ENCODE results near the gene BGLAP.
"Not testable (repeated sequence)": the region's sequence is repeated elsewhere in the genome, so short reads cannot be mapped to it uniquely, and the experiment has no call there.

BGLAP gene

DNA sequence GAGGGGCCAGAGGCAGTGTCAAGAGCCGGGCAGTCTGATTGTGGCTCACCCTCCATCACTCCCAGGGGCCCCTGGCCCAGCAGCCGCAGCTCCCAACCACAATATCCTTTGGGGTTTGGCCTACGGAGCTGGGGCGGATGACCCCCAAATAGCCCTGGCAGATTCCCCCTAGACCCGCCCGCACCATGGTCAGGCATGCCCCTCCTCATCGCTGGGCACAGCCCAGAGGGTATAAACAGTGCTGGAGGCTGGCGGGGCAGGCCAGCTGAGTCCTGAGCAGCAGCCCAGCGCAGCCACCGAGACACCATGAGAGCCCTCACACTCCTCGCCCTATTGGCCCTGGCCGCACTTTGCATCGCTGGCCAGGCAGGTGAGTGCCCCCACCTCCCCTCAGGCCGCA is at the start of gene BGLAP:
Gene BGLAP (plus strand): TSS at position 259 of the 400 bp plus-strand sequence. CDS start 48 bp downstream, at position 307.
- DNase-seq (ENCODE audit: low spot score), result no peak

DNA sequence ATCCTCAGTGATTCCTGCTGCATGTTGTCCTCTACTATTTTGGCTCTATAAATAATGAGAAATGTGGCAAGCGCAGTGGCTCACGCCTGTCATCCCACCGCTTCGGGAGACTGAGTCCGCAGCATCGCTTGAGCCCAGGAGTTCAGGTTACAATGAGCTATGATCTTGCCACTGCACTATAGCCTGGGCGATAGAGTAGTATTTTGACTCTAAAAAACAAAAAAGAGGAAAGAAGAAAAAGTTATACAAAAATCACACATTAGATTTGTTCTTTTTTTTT is 48.8 kb upstream of the BGLAP start:
- no peak for DNase-seq (ENCODE audit: low spot score)

DNA sequence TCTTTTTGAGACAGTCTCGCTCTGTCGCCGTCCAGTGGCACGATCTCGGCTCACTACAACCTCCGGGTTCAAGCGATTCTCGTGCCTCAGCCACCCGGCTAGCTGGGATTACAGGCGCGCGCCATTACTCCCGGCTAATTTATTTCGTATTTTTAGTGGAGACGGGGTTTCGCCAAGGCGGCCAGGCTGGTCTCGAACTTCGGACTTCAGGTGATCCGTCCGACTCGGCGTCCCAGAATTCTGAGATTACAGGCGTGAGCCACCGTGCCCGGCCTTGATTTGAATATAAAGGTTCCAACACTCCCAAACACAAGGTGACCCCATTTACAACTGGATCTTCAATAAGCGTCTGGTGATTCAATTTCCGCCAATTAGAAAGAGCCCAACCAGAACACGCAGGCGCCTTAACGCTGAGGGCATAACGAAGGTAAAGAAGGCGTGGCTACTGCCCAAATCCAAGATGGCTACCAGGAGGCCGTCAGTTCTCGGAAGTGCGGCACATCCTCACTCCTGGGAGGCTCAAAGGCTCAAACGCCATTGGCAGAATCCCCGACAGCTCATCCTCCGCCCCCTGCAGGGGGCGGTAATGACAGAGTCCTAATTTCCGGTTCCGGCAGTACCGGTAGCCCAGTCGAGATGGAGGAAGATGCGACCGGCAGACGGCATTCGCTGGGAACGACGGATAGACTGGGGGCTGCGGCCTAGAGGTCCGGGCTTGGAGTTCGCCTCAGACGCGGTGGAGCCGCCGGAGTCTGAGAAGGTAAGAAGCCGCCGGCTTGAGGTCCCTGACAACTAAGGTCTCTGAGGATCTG is 48.3 kb upstream of the BGLAP start, which contains the start of gene SLC25A44:
Gene SLC25A44 (plus strand): TSS at position 617 of the 812 bp plus-strand sequence. CDS start 5,744 bp downstream, outside the sequence.
- peak; percentile 92 for DNase-seq (ENCODE audit: low spot score)

DNA sequence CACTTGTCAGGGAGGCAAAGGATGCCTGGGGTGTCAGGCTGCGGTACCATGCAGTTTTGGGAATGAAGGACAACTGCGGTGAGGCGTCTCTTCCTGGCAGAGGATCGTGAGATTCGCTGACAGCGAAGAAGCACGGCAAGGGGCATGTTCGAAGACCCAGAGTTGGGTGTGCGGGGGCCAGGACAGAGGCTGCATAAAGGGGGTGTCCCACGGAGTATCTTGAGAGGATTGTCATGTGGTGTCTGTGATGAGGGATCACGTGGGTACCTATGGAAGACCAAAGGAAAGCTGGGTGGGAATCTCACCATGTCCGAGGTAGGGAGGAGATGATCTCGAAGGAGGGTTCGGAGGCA is 47.7 kb upstream of the BGLAP start:
- DNase-seq (ENCODE audit: low spot score), result no peak

DNA sequence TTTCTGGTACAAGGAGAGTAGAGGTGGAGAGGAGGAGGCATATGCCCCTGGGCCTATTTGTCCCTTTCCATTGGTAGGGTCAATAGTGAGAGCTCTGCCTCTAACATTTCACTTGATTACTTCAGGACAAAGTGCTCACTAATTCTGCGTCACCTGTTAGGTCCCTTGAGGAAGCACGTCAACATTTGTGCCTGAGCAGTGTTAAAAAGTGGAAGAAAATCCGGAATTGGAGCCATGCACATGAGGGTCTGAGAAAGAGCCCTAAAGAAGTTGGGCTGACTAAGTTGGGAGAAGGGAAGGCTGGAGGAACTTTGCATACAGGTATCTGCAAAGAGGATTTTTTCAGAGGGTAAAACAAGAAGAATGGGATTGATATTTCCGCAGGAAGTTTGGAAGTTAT is 46.1 kb upstream of the BGLAP start:
- DNase-seq (ENCODE audit: low spot score), result no peak

DNA sequence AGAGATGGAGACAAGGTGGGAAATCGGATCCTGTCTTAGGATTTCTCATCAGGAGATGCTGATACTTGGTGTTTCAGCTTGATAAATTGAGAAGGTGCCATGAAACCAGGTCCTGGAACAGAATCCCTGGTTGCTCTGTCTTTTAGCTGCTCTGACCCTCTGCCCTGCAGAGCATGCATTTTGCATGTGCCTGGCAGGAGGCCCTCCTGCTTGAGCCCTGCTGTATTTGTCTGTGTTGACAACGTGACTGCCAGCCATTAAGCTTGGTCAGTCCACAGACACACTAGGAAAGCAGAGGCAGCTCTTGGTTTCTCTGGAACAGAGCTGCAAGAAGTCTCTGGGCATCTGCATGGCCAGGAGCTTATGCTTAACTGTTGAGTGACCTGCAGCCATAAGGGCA is 45.5 kb upstream of the BGLAP start:
- no peak for DNase-seq (ENCODE audit: low spot score)

DNA sequence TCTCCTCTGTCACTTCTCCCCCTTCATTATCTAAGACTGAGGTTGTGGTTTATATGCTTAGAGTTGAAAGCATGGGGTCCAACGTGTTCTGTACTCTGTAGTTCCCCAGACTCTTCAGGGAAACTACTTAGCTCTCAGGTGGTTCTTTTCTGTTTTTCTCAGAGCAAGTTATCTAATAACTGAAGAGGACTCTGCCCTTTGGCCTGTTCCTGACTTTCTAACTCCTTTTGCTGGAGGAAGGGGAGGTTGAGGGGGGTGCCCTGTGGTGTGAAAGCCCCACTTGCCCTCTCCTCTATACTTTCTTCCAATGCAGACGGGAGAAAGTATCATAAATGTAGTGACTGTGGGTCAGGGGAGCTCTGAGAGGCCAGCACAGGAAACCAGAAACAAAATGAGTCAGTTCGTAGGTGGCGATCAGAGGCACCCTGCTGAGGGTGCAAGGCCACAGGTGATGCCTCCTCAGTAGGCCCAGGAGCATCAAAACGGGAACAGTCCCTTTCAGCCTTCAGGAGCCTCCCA is 43.1 kb upstream of the BGLAP start:
- DNase-seq (ENCODE audit: low spot score), result no peak

DNA sequence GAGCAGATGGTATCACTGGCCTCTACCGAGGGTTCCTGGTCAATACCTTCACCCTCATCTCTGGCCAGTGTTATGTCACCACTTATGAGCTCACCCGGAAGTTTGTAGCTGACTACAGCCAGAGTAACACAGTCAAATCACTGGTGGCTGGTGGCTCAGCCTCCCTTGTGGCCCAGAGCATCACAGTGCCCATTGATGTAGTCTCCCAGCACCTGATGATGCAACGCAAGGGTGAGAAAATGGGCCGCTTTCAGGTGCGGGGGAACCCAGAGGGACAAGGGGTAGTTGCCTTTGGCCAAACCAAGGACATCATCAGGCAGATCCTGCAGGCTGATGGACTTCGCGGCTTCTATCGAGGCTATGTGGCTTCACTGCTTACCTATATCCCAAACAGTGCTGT is 41.9 kb upstream of the BGLAP start:
- no peak for DNase-seq (ENCODE audit: low spot score)

DNA sequence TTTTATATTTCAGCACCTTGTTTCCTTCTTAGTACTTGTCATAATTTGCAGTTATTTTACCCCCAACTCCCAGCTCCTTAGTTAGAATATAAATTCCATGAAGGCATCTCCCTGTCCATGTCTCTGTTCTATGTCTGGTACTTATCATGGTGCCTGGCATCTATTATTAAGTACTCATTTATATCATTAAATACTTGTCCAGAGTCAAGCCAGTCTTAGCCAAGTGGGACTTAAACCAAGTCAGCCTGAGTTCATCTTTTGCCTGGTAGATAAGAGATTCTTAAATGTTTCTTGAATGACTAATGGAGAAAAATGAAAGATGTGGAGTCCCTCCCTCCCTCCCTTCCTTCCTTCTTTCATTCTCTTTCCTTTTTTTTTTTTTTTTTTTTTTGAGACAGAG is 38.7 kb upstream of the BGLAP start:
- DNase-seq (ENCODE audit: low spot score), result no peak

DNA sequence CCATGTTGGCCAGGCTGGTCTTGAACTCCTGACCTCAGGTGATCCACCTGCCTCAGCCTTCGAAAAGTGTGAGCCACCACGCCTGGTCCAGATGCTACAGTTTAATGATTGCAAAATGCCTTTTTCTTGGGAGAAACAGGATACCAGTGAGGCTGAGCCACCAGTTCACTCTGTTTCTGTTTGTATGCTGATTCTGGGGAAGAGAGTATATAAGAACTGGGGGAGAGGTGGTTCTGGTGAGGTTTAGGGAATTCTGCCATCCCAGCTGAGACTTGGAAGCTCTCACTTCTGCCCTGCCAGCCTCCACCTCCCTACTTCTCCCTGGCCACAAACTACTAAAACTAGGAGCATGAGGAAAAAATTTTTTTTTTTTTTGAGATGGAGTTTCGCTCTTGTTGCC is 37.3 kb upstream of the BGLAP start:
- no peak for DNase-seq (ENCODE audit: low spot score)

DNA sequence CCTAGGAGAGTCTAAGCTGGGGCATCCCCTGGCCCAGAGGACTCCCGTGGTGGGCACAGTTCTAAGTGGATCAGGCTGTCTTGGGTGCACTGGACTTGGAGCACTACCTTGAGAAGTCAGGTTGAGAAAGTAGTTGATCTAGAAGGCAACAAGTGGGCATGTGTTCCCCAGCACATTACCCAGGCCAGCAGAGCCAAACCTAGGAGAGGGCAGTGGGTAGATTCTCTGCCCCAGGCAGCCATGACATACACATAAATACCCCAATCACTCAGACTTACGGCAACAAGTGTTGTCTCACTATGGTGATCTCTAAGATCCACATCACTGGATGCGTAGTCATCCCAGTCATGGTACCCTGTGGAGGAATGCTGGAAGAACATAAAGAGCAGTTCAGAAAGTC is 30.7 kb upstream of the BGLAP start:
- DNase-seq (ENCODE audit: low spot score), result no peak

DNA sequence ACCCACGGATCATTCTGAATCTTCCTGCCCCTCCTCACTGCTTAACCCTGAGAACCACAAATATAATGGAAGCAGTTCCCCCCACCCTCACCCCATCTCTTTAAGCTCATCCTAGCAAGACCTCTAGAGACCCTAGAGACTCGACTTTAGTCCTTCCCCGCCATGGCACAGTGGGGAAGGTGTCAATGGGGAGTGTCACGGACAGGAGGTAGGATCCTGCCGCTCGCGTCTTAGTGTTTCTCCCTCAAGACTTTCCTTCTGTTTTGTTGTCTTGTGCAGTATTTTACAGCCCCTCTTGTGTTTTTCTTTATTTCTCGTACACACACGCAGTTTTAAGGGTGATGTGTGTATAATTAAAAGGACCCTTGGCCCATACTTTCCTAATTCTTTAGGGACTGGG is 29.9 kb upstream of the BGLAP start:
- DNase-seq (ENCODE audit: low spot score), result no peak

DNA sequence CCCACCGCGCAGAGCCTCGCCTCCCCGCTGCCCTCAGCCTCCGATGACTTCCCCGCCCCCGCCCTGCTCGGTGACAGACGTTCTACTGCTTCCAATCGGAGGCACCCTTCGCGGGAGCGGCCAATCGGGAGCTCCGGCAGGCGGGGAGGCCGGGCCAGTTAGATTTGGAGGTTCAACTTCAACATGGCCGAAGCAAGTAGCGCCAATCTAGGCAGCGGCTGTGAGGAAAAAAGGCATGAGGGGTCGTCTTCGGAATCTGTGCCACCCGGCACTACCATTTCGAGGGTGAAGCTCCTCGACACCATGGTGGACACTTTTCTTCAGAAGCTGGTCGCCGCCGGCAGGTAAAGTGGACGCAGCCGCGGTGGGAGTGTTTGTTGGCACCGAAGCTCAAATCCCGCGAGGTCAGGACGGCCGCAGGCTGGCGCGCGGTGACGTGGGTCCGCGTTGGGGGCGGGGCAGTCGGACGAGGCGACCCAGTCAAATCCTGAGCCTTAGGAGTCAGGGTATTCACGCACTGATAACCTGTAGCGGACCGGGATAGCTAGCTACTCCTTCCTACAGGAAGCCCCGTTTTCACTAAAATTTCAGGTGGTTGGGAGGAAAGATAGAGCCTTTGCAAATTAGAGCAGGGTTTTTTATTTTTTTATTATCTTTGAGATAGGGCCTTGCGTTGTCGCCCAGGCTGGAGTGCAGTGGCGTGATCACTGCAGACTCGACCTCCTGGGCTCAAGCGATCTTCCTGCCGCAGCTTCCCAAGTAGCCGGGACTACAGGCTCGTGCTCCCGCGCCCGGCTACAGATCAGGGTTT is 28.9 kb upstream of the BGLAP start, which contains the start of gene PMF1:
Gene PMF1 (plus strand): TSS at position 175 of the 811 bp plus-strand sequence. CDS start 9 bp downstream, at position 184.
- peak; percentile 100 for DNase-seq (ENCODE audit: low spot score)

DNA sequence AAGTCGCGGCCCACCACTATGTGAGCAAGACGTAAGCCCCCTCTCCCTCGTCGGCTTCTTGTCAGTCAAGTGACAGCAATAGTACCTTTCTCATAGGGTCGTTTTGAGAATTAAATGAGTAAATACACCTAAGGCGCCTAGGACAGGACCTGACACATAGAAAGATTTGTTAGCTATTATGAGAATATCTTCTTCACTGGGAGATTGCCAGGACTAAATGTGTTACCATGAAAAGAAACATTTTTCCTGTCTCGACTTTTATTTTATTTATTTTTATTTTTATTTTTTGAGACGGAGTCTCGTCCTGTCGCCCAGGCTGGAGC is 28.4 kb upstream of the BGLAP start:
- no peak for DNase-seq (ENCODE audit: low spot score)

DNA sequence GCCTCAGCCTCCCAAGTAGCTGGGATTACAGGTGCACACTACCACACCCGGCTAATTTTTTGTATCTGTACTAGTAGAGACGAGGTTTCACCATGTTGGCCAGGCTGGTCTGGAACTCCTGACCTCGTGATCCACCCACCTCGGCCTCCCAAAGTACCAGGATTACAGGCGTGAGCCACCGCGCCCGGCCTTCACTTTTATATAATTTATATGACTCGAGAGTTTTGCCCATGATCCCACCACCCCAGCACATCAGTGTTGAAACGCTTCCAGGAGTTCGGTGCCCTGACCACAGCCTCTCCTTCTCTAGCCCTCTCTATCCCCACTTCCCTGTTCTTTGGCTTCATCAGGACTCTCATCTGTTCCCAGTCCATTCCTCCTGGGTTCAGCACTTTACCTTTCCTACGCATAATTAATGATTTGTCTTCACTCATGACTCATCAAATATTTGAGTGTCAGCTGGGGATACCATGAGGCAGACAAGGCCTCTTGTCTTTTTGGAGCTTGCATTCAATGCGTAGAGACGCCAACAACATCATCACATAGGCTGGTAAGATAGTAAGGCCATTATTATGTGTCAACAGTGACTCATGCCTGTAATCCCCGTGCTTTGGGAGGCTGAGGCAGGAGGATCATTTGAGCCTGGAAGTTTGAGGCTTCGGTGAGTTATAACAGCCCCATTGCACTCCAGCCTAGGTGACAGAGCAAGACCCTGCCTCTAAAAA is 27.8 kb upstream of the BGLAP start:
- no peak for DNase-seq (ENCODE audit: low spot score)

DNA sequence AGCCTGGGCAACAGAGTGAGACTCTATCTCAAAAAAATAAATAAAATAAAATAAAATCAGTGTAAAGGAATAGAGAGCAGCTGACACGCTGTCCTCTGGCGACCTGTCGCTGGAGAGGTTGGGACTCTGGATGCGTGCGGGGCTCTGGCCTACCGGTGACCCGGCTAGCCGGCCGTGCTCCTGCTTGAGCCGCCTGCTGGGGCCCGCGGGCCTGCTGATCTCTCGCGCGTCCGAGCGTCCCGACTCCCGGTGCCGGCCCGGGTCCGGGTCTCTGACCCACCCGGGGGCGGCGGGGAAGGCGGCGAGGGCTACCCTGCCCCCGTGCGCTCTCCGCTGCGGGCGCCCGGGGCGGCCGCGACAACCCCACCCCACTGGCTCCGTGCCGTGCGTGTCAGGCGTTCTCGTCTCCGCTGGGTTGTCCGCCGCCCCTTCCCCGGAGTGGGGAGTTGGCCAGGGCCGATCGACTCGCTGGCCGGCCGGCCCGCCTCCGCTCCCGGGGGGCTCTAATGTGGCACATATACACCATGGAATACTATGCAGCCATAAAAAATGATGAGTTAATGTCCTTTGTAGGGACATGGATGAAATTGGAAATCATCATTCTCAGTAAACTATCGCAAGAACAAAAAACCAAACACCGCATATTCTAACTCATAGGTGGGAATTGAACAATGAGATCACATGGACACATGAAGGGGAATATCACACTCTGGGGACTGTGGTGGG is 25.5 kb upstream of the BGLAP start:
- DNase-seq (ENCODE audit: low spot score), result not testable (repeated sequence)

DNA sequence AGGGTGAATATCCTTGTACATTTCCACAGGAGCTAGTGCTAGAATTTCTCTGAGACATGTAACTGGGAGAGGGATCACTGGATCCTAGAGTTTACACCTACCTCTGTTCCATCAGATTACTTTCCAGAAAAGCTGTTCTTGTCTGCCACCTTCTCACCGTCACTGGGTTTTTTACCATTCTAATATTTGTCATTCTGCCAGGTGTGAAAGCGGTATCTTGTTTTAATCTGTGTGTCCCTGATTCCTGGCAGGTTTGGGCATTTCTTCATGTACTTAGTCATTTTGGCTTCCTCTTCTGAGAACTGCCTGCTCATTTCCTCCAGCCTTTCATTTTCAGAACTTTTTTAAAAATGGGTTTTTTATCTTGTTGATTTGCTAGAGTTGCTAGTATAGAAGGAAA is 24.1 kb upstream of the BGLAP start:
- DNase-seq (ENCODE audit: low spot score), result no peak

DNA sequence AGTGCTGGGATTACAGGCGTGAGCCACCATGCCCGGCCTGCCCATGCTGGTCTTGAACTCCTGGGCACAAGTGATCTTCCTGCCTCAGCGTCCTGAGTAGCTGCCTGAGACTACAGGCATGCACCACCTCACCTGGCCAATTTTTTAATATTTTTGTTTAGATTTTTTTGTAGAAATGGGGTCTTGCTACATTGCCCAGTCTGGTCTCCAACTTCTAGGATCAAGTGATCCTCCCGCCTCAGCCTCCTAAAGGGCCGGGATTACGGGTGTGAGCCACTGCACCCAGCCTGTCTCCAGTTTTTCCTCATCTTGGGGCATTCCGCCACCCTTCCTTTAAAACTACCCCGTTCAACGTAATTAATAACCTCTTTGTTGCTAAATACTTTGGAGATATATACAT is 21.8 kb upstream of the BGLAP start:
- DNase-seq (ENCODE audit: low spot score), result no peak

DNA sequence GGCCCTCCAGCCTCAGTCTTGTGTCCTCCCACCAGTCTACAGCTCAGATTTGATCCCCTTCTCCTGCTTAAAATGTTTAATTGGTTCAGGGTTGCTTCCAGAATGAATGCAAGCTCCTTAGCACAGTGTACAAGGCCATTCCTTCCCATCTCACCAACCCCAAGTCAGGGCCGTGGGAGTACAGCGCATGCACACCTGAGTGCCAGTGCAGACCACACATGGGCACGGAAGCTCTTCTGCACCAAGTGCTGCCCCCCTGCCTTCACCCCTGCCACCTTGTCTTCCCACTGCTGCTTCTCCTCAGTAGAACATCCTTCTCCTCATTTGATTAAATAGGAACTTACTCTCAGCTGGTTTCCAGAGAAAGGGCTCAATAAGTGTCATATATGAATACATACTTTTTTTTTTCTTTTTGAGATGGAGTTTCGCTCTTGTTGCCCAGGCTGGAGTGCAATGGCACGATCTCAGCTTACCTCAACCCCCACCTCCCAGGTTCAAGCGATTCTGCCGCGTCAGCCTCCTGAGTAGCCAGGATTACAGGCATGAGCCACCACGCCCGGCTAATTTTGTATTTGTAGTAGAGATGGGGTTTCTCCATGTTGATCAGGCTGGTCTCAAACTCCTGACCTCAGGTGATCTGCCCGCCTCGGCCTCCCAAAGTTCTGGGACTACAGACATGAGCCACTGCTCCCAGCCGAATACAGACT is 19.8 kb upstream of the BGLAP start:
- DNase-seq (ENCODE audit: low spot score), result no peak

DNA sequence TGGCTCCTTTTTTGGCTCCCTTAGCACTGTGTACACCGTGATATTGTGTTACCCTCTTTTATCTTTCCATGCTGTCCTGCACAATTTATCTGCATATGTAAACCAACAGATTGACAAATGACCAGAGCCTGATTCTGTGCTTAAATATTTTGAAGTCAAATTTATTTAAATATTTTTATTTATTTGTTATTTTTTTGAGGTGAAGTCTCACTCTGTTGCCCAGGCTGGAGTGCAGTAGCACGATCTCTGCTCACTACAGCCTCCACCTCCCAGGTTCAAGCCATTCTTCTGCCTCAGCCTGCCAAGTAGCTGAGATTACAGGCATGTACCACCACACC is 16.3 kb upstream of the BGLAP start:
- no peak for DNase-seq (ENCODE audit: low spot score)

DNA sequence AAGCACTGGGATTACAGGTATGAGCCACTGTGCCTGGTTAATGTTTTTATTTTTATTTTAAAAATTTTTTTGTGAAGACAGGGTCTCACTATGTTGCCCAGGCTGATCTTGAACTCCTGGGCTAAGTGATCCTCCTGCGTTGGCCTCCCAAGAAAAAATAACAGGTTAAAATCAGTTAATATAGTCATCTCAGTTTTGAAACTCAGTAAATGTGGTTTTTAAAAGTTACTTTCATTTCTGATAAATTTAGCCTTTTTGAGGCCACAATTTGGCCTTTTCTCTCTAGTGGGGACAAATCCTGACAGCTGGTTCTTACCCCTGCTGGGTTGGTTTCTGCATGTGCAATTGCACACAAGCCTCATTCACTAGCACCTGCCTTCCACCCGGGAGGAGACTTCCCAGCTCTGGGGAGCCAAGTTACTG is 15.9 kb upstream of the BGLAP start:
- DNase-seq (ENCODE audit: low spot score), result no peak

DNA sequence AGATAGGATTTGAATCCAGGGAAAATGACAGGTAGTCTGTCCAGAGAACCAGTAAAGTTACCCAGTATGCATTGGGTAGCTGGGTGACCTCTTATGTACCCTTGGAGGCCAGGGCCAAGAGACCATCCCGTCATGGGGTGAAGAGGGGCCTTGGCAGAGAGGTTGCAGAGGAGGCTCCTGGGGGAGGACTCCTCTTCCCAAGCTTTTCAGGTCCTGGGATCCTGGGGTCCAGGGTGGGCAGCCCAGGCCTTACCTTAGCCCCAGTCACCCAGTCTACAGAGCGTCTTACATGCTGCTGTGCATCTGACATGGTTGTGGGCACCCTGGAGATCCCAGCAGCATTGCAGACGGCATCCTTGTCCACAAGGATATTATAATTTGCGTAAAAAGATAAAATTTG is 15.2 kb upstream of the BGLAP start:
- no peak for DNase-seq (ENCODE audit: low spot score)

All from HuH-7 (cell line).